Skeletal muscle satellite cell (primary cell): Measurements from ENCODE around the gene HDGFL1. TPM values are rescaled to one million over a fixed set of nuclear protein-coding genes. Genes with fewer than 3 reads are reported as not detected.

Source experiments
- H3K27me3 ChIP-seq: 2 replicates; pipeline ENCODE4 v1.7.0; 2013; ENCODE audit warnings: low read length; ENCODE audit not compliant: control insufficient read depth, insufficient read depth
- H3K36me3 ChIP-seq: 2 replicates; pipeline ENCODE4 v1.7.0; 2013; ENCODE audit warnings: mild to moderate bottlenecking, control low read depth, low read length; ENCODE audit not compliant: insufficient read depth
- H3K4me1 ChIP-seq: 2 replicates; pipeline ENCODE4 v1.7.0; 2013; ENCODE audit warnings: low read length; ENCODE audit not compliant: control insufficient read depth, insufficient read depth
- H3K4me2 ChIP-seq: 2 replicates; pipeline ENCODE4 v1.7.0; 2013; ENCODE audit warnings: mild to moderate bottlenecking, low read length
- H3K4me3 ChIP-seq: 2 replicates; pipeline ENCODE4 v1.7.0; 2013; ENCODE audit warnings: low read length
- H3K9ac ChIP-seq: 2 replicates; pipeline ENCODE4 v1.7.0; 2013; ENCODE audit warnings: mild to moderate bottlenecking, low read depth, low read length, moderate library complexity
- H3K9me3 ChIP-seq: replicated peaks from 2 replicates; pipeline ENCODE4 v1.7.0; 2013; ENCODE audit warnings: mild to moderate bottlenecking, control low read depth, low read length
- total RNA-seq: library from RNA; depleted of rRNA; stranded (reverse); fragments of >200 nt; gene quantifications from 2 replicates; pipeline ENCODE4 v1.2.3, GENCODE V29; 2012; rRNA removed

The HDGFL1 gene
- not detected in 2 replicates for total RNA-seq

GRCh38 chr6:22569281-22570184 lies at the start of gene HDGFL1:
TSS of gene HDGFL1 (plus strand) at chr6:22569566. CDS start at chr6:22569576, 10 bp downstream.
- H3K4me2 ChIP-seq: no peak within 1 kb of the TSS
- H3K9ac ChIP-seq: no peak within 1 kb of the TSS
- no peaks in the 10 kb centered on the region for H3K36me3 ChIP-seq
- H3K27me3 ChIP-seq: no peaks in the 10 kb centered on the region
- H3K4me1 ChIP-seq: no peaks in the 10 kb centered on the region
- H3K9me3 ChIP-seq: no peaks in the 10 kb centered on the region
- no peak within 1 kb of the TSS for H3K4me3 ChIP-seq

- H3K4me2 ChIP-seq: no peak overlapping the region
- no peaks in the 10 kb centered on the region for H3K36me3 ChIP-seq
- no peak overlapping the region for H3K4me3 ChIP-seq
- no peaks in the 10 kb centered on the region for H3K4me1 ChIP-seq
- no peaks in the 10 kb centered on the region for H3K27me3 ChIP-seq
- no peaks in the 10 kb centered on the region for H3K9me3 ChIP-seq
- H3K9ac ChIP-seq: no peak overlapping the region
Observed at GRCh38 chr6:22521035-22521434, 48.3 kb upstream of the HDGFL1 start.

GRCh38 chr6:22526736-22527135 lies 42.6 kb upstream of the HDGFL1 start:
- no peaks in the 10 kb centered on the region for H3K36me3 ChIP-seq
- H3K4me3 ChIP-seq: no peak overlapping the region
- H3K9ac ChIP-seq: no peak overlapping the region
- no peaks in the 10 kb centered on the region for H3K27me3 ChIP-seq
- no peak overlapping the region for H3K4me2 ChIP-seq
- no peaks in the 10 kb centered on the region for H3K9me3 ChIP-seq
- no peaks in the 10 kb centered on the region for H3K4me1 ChIP-seq

GRCh38 chr6:22529866-22530265 lies 39.5 kb upstream of the HDGFL1 start:
- H3K36me3 ChIP-seq: no peaks in the 10 kb centered on the region
- no peaks in the 10 kb centered on the region for H3K9me3 ChIP-seq
- H3K27me3 ChIP-seq: no peaks in the 10 kb centered on the region
- H3K9ac ChIP-seq: no peak overlapping the region
- H3K4me1 ChIP-seq: no peaks in the 10 kb centered on the region
- H3K4me3 ChIP-seq: no peak overlapping the region
- H3K4me2 ChIP-seq: no peak overlapping the region

GRCh38 chr6:22530506-22530905 lies 38.9 kb upstream of the HDGFL1 start:
- no peak overlapping the region for H3K4me2 ChIP-seq
- no peak overlapping the region for H3K9ac ChIP-seq
- no peaks in the 10 kb centered on the region for H3K27me3 ChIP-seq
- no peaks in the 10 kb centered on the region for H3K4me1 ChIP-seq
- no peaks in the 10 kb centered on the region for H3K36me3 ChIP-seq
- no peak overlapping the region for H3K4me3 ChIP-seq
- no peaks in the 10 kb centered on the region for H3K9me3 ChIP-seq

GRCh38 chr6:22536122-22536521 lies 33.2 kb upstream of the HDGFL1 start:
- Histone ChIP-seq H3K4me2 (no peak overlapping the region), H3K9me3 (no peaks in the 10 kb centered on the region), H3K4me1 (no peaks in the 10 kb centered on the region), H3K36me3 (no peaks in the 10 kb centered on the region), H3K9ac (no peak overlapping the region), H3K4me3 (no peak overlapping the region), H3K27me3 (no peaks in the 10 kb centered on the region)

GRCh38 chr6:22544476-22544875 lies 24.9 kb upstream of the HDGFL1 start:
- Histone ChIP-seq H3K27me3 (no peaks in the 10 kb centered on the region), H3K4me3 (no peak overlapping the region), H3K9ac (no peak overlapping the region), H3K36me3 (no peaks in the 10 kb centered on the region), H3K9me3 (no peaks in the 10 kb centered on the region), H3K4me2 (no peak overlapping the region), H3K4me1 (no peaks in the 10 kb centered on the region)

GRCh38 chr6:22545051-22545450 lies 24.3 kb upstream of the HDGFL1 start:
- H3K9me3 ChIP-seq: no peaks in the 10 kb centered on the region
- no peaks in the 10 kb centered on the region for H3K36me3 ChIP-seq
- H3K4me2 ChIP-seq: no peak overlapping the region
- no peak overlapping the region for H3K4me3 ChIP-seq
- no peaks in the 10 kb centered on the region for H3K4me1 ChIP-seq
- no peak overlapping the region for H3K9ac ChIP-seq
- no peaks in the 10 kb centered on the region for H3K27me3 ChIP-seq

- Histone ChIP-seq H3K4me3 (no peak overlapping the region), H3K9me3 (no peaks in the 10 kb centered on the region), H3K27me3 (no peaks in the 10 kb centered on the region), H3K4me2 (no peak overlapping the region), H3K9ac (no peak overlapping the region), H3K36me3 (no peaks in the 10 kb centered on the region), H3K4me1 (peaks cover 4% of the 10 kb centered on the region)
Observed at GRCh38 chr6:22546236-22546635, 23.1 kb upstream of the HDGFL1 start.

- Histone ChIP-seq H3K9me3 (no peaks in the 10 kb centered on the region), H3K9ac (no peak overlapping the region), H3K4me3 (no peak overlapping the region), H3K36me3 (no peaks in the 10 kb centered on the region), H3K27me3 (no peaks in the 10 kb centered on the region), H3K4me2 (peak overlapping the region; percentile 44), H3K4me1 (peaks cover 9% of the 10 kb centered on the region)
Observed at GRCh38 chr6:22550971-22551670, 18.2 kb upstream of the HDGFL1 start.

GRCh38 chr6:22556266-22556665 lies 13.1 kb upstream of the HDGFL1 start:
- Histone ChIP-seq H3K4me2 (no peak overlapping the region), H3K9me3 (no peaks in the 10 kb centered on the region), H3K27me3 (no peaks in the 10 kb centered on the region), H3K9ac (no peak overlapping the region), H3K4me3 (no peak overlapping the region), H3K36me3 (no peaks in the 10 kb centered on the region), H3K4me1 (peaks cover 5% of the 10 kb centered on the region)
